Mammary epithelial cell (primary cell): Measurements from ENCODE around the gene SLC1A4.

Experiments
- EZH2 ChIP-seq: IDR thresholded peaks from 2 replicates; pipeline ENCODE4 v1.6.1; 2012; ENCODE audit warnings: low read length, inconsistent platforms, borderline replicate concordance
- TF ChIP-seq, protein P1 (sequence below), 2 donors: IDR thresholded peaks in 1 of 2; conservative IDR thresholded peaks in 1 of 2; 2 replicates each; pipeline ENCODE4 v1.5.1; 2011 to 2012; ENCODE audit warnings: inconsistent platforms in 2 of 2, low read length in 2 of 2, mild to moderate bottlenecking in 2 of 2, control low read depth in 1 of 2, low read depth in 1 of 2; ENCODE audit not compliant: insufficient read depth in 1 of 2; ENCODE audit errors: extremely low read depth in 1 of 2

- TF ChIP-seq, protein P1, sequence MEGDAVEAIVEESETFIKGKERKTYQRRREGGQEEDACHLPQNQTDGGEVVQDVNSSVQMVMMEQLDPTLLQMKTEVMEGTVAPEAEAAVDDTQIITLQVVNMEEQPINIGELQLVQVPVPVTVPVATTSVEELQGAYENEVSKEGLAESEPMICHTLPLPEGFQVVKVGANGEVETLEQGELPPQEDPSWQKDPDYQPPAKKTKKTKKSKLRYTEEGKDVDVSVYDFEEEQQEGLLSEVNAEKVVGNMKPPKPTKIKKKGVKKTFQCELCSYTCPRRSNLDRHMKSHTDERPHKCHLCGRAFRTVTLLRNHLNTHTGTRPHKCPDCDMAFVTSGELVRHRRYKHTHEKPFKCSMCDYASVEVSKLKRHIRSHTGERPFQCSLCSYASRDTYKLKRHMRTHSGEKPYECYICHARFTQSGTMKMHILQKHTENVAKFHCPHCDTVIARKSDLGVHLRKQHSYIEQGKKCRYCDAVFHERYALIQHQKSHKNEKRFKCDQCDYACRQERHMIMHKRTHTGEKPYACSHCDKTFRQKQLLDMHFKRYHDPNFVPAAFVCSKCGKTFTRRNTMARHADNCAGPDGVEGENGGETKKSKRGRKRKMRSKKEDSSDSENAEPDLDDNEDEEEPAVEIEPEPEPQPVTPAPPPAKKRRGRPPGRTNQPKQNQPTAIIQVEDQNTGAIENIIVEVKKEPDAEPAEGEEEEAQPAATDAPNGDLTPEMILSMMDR (conservative IDR thresholded peaks at IDR 0.05 in 1 of 2, IDR thresholded peaks at IDR 0.05 in 1 of 2; ENCODE audit: extremely low read depth in 1 of 2, insufficient read depth in 1 of 2, low read depth in 1 of 2, low read length in 2 of 2) = no peak
- TF ChIP-seq EZH2 = no peak
Measured at GRCh38 chr2:65015731-65016130, 26.5 kb downstream of the SLC1A4 start.
